HG03439 (cell line): ENCODE results near the gene DNM3.

ENCODE experiments used
- ATAC-seq: cut with Tn5 transposase; IDR thresholded peaks from one replicate; pipeline ENCODE4 v1.9.1; 2021; ENCODE audit warnings: mild to moderate bottlenecking, moderate library complexity; ENCODE audit not compliant: unreplicated experiment

Gene DNM3

GRCh38 chr1:172215006-172215405 lies 373.7 kb downstream of the DNM3 start:
- ATAC-seq = no peak

GRCh38 chr1:172219966-172220365 lies 378.7 kb downstream of the DNM3 start:
- no peak for ATAC-seq

GRCh38 chr1:172220376-172220775 lies 379.1 kb downstream of the DNM3 start:
- ATAC-seq = no peak

- no peak for ATAC-seq
Measured at GRCh38 chr1:172221436-172221835, 380.1 kb downstream of the DNM3 start.

- no peak for ATAC-seq
Measured at GRCh38 chr1:172224871-172225270, 383.6 kb downstream of the DNM3 start.

GRCh38 chr1:172229942-172230341 lies 388.6 kb downstream of the DNM3 start:
- ATAC-seq = no peak

- no peak for ATAC-seq
Measured at GRCh38 chr1:172230526-172230925, 389.2 kb downstream of the DNM3 start.

- no peak for ATAC-seq
Measured at GRCh38 chr1:172236958-172237357, 395.7 kb downstream of the DNM3 start.

- ATAC-seq = no peak
Measured at GRCh38 chr1:172238158-172238557, 396.9 kb downstream of the DNM3 start.

- no peak for ATAC-seq
Measured at GRCh38 chr1:172238965-172239364, 397.7 kb downstream of the DNM3 start.

- ATAC-seq = no peak
Measured at GRCh38 chr1:172239901-172240300, 398.6 kb downstream of the DNM3 start.

- no peak for ATAC-seq
Measured at GRCh38 chr1:172241540-172241939, 400.2 kb downstream of the DNM3 start.

GRCh38 chr1:172244865-172245264 lies 403.6 kb downstream of the DNM3 start:
- ATAC-seq = no peak

GRCh38 chr1:172245788-172246187 lies 404.5 kb downstream of the DNM3 start:
- ATAC-seq = no peak

GRCh38 chr1:172246521-172247390 lies 405.5 kb downstream of the DNM3 start:
- ATAC-seq = no peak

- ATAC-seq = no peak
Measured at GRCh38 chr1:172251486-172251885, 410.2 kb downstream of the DNM3 start.

- no peak for ATAC-seq
Measured at GRCh38 chr1:172252321-172252720, 411.0 kb downstream of the DNM3 start.

GRCh38 chr1:172252958-172253357 lies 411.7 kb downstream of the DNM3 start:
- ATAC-seq = no peak

GRCh38 chr1:172254521-172255222 lies 413.4 kb downstream of the DNM3 start:
- ATAC-seq = no peak

GRCh38 chr1:172255223-172255560 lies 413.9 kb downstream of the DNM3 start:
- ATAC-seq = no peak

GRCh38 chr1:172265905-172266304 lies 424.6 kb downstream of the DNM3 start:
- no peak for ATAC-seq

- ATAC-seq = no peak
Measured at GRCh38 chr1:172266528-172267174, 425.4 kb downstream of the DNM3 start.
